Measurements from ENCODE around the gene MTFR1L. TPM values are rescaled to one million over a fixed set of nuclear protein-coding genes. Genes with fewer than 3 reads are reported as not detected.

The MTFR1L gene
- total RNA-seq, 1 experiment from 2014 or later, result 26.2 TPM

DNA sequence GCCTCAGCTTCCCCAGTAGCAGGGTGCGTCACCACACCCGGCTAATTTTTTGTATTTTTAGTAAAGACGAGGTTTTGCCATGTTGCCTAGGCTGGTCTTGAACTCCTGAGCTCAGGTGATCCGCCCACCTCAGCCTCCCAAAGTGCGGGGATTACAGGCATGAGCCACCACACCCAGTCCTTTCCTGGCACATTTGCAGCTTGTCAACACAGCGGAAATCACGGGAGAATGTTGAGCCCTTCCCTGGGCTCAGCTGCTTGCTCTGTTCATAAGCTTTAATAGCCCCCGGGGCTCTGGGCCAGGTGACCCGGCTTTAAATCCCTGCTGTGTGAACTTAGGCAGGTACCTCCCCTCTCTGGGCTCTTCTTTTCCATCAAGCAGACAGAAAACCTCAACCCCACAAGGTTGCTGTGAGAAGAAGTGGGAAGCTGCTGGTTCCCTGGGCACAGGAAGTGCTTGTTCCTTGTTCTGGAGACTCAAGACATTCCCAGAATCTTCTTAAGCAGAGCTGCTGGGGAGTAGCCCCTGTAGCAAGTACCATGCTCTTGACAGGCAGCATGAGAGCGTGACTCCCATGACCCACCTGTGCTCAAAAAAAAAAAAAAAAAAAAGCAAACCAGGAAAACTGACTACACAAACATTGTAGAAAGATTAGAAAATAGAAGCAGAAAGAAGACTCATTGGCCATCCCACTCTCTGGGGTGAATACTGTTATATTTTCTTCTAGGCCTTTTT is 34.3 kb upstream of the MTFR1L start:
- Histone ChIP-seq H3K4me1 (peaks cover 6% of the 10 kb centered on the region), H3K36me3 (ENCODE audit: control insufficient read depth, insufficient read depth, low read length) (no peaks in the 10 kb centered on the region), H3K27me3 (replicated peaks; ENCODE audit: control insufficient read depth, insufficient read depth, low read length) (no peaks in the 10 kb centered on the region), H3K9me3 (no peaks in the 10 kb centered on the region), H3K4me3 (ENCODE audit: low read depth, low read length) (no peak overlapping the region)
- CTCF ChIA-PET, result no interaction called here
- no peak for DNase-seq
- Mint-ChIP-seq H3K9me3 (ENCODE audit: unreplicated experiment) (no peaks in the 10 kb centered on the region), H3K27ac (ENCODE audit: unreplicated experiment) (no peak overlapping the region), H3K27me3 (ENCODE audit: insufficient read depth, unreplicated experiment) (no peaks in the 10 kb centered on the region), H3K4me3 (ENCODE audit: unreplicated experiment) (no peak overlapping the region), H3K4me1 (ENCODE audit: low read depth, unreplicated experiment) (peaks cover 7% of the 10 kb centered on the region), H3K36me3 (ENCODE audit: insufficient read depth, unreplicated experiment) (no peaks in the 10 kb centered on the region)
- TF ChIP-seq, protein P1, sequence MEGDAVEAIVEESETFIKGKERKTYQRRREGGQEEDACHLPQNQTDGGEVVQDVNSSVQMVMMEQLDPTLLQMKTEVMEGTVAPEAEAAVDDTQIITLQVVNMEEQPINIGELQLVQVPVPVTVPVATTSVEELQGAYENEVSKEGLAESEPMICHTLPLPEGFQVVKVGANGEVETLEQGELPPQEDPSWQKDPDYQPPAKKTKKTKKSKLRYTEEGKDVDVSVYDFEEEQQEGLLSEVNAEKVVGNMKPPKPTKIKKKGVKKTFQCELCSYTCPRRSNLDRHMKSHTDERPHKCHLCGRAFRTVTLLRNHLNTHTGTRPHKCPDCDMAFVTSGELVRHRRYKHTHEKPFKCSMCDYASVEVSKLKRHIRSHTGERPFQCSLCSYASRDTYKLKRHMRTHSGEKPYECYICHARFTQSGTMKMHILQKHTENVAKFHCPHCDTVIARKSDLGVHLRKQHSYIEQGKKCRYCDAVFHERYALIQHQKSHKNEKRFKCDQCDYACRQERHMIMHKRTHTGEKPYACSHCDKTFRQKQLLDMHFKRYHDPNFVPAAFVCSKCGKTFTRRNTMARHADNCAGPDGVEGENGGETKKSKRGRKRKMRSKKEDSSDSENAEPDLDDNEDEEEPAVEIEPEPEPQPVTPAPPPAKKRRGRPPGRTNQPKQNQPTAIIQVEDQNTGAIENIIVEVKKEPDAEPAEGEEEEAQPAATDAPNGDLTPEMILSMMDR (IDR thresholded peaks at IDR 0.05; ENCODE audit: insufficient read depth in 1 of 2, low read depth in 1 of 2, low read length in 1 of 2, severe bottlenecking in 1 of 2, unreplicated experiment in 1 of 2), result no peak
- intact Hi-C loops (cut with micrococcal nuclease; ENCODE audit: unreplicated experiment), result no loop called here
- no TSS peak for BruUV-seq (replicated peaks)
- POLR2A ChIA-PET, result no interaction called here

DNA sequence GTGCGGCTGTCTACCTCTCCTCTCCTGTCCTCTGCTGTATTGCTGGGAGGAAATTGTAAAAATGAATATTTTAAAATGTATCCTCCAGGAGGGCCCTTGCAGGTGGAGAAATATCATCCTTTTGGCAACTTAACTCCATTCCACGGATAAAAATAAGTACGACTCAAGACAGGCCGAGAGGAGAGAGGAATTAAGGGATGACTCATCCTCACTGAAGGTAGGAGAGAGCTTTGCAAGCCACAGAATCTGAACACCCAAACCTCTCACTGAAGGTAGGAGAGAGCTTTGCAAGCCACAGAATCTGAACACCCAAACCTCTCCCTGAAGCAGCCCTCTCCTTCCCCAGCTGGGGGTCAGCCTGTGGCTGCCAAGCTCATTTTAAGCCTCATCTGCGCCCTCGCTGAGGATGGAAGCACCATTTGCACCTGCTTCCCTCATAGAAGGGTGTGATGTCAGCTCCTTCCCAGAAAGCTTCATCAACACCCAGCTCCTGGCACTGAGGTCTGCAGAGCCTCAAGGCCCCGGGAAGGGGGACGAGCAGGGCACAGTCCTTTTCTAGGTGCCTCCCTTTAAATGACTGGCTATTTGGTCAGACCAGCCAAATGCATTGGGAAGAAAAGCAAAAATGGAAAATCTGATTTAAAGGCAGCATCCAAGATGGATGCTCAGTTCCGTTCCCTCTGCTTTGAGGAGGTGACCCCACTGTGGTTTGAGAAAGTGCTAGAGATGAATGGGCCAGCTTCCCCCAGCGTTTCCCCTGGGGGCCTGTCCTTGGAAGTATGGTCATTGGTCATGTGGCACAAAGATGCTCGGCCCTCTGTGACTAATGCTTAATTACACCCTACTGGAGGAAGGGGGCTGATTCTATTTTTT is 32.6 kb upstream of the MTFR1L start:
- intact Hi-C loops (cut with micrococcal nuclease; ENCODE audit: unreplicated experiment), result no loop called here
- H3K9me3 Mint-ChIP-seq (ENCODE audit: unreplicated experiment), result no peaks in the 10 kb centered on the region
- no peak for DNase-seq
- TF ChIP-seq, protein P1 (IDR thresholded peaks at IDR 0.05; ENCODE audit: insufficient read depth in 1 of 2, low read depth in 1 of 2, low read length in 1 of 2, severe bottlenecking in 1 of 2, unreplicated experiment in 1 of 2), result no peak
- no peaks in the 10 kb centered on the region for H3K27me3 ChIP-seq (replicated peaks; ENCODE audit: control insufficient read depth, insufficient read depth, low read length)
- H3K4me1 ChIP-seq, result no peaks in the 10 kb centered on the region
- H3K27me3 Mint-ChIP-seq (ENCODE audit: insufficient read depth, unreplicated experiment), result no peaks in the 10 kb centered on the region
- peaks cover 7% of the 10 kb centered on the region for H3K4me1 Mint-ChIP-seq (ENCODE audit: low read depth, unreplicated experiment)
- no peaks in the 10 kb centered on the region for H3K36me3 ChIP-seq (ENCODE audit: control insufficient read depth, insufficient read depth, low read length)
- H3K36me3 Mint-ChIP-seq (ENCODE audit: insufficient read depth, unreplicated experiment), result no peaks in the 10 kb centered on the region
- ChIA-PET CTCF (interaction anchor here (0.7 to 1.1 kb wide), 2 partner anchors 13 to 28 kb away, joined by 3 to 4 read pairs; partner anchors contain the start of gene SELENON), POLR2A (no interaction called here)
- H3K9me3 ChIP-seq, result no peaks in the 10 kb centered on the region
- no peak overlapping the region for H3K4me3 ChIP-seq (ENCODE audit: low read depth, low read length)
- H3K4me3 Mint-ChIP-seq (ENCODE audit: unreplicated experiment), result no peak overlapping the region
- H3K27ac Mint-ChIP-seq (ENCODE audit: unreplicated experiment), result no peak overlapping the region
- BruUV-seq (replicated peaks), result no TSS peak

DNA sequence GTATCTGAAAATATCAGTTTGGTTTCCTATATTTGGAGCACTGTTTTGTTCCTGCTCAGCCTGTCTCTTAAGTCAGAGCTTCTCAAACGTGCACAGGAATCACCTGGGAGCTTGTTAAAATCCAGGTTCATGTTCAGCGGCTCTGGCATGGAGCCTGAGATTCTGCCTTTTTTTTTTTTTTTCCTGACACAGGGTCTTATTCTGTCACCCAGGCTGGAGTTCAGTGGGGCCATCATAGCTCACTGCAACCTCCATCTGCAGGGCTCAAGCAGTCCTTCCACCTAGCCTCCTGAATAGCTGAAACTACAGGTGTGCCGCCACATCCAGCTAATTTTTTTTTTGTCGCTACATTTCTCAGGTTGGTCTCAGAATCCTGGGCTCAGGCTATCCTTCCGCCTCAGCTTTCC is 32.0 kb upstream of the MTFR1L start:
- no peaks in the 10 kb centered on the region for H3K36me3 ChIP-seq (ENCODE audit: control insufficient read depth, insufficient read depth, low read length)
- TF ChIP-seq, protein P1 (IDR thresholded peaks at IDR 0.05; ENCODE audit: insufficient read depth in 1 of 2, low read depth in 1 of 2, low read length in 1 of 2, severe bottlenecking in 1 of 2, unreplicated experiment in 1 of 2), result no peak
- POLR2A ChIA-PET, result no interaction called here
- no peak overlapping the region for H3K27ac Mint-ChIP-seq (ENCODE audit: unreplicated experiment)
- BruUV-seq (replicated peaks), result no TSS peak
- no peak overlapping the region for H3K4me3 Mint-ChIP-seq (ENCODE audit: unreplicated experiment)
- H3K36me3 Mint-ChIP-seq (ENCODE audit: insufficient read depth, unreplicated experiment), result no peaks in the 10 kb centered on the region
- H3K27me3 Mint-ChIP-seq (ENCODE audit: insufficient read depth, unreplicated experiment), result no peaks in the 10 kb centered on the region
- H3K27me3 ChIP-seq (replicated peaks; ENCODE audit: control insufficient read depth, insufficient read depth, low read length), result no peaks in the 10 kb centered on the region
- no peak for DNase-seq
- H3K9me3 Mint-ChIP-seq (ENCODE audit: unreplicated experiment), result no peaks in the 10 kb centered on the region
- H3K9me3 ChIP-seq, result no peaks in the 10 kb centered on the region
- intact Hi-C loops (cut with micrococcal nuclease; ENCODE audit: unreplicated experiment), result no loop called here
- H3K4me3 ChIP-seq (ENCODE audit: low read depth, low read length), result no peak overlapping the region
- peaks cover 7% of the 10 kb centered on the region for H3K4me1 Mint-ChIP-seq (ENCODE audit: low read depth, unreplicated experiment)
- CTCF ChIA-PET, result interaction anchor here (0.7 to 1.2 kb wide), 2 partner anchors 12 to 23 kb away, joined by 3 to 4 read pairs; partner anchors contain the start of gene SELENON
- no peaks in the 10 kb centered on the region for H3K4me1 ChIP-seq

All from Caco-2 (cell line).